OCI-LY7 (cell line): ENCODE measurements around the gene CCR4. TPM values are rescaled to one million over a fixed set of nuclear protein-coding genes. Genes with fewer than 3 reads are reported as not detected.
A peak's percentile ranks its signal among the peaks of the same experiment; 100 is the strongest.

ENCODE experiments used
- BruUV-seq: library from RNA; stranded (reverse); fragments of 400-500 nt; replicated peaks from 2 replicates; lab custom pipeline; 2021; lab: Mats Ljungman, UMichigan
- CTCF ChIA-PET: fragments of 300-600 bp; sonication (Branson Sonifier 250); formaldehyde crosslinking; loops from one replicate; lab custom pipeline; 2022; ENCODE audit warnings: antibody characterized with exemption; ENCODE audit not compliant: unreplicated experiment; lab: Charles Lee
- POLR2A ChIA-PET: fragments of 300-600 bp; sonication (Branson Sonifier 250); formaldehyde crosslinking; loops from one replicate; lab custom pipeline; 2022; ENCODE audit warnings: antibody characterized with exemption; lab: Charles Lee
- DNase-seq: peaks from one replicate; pipeline ENCODE4 v3.0.0-alpha.2; 2015; ENCODE audit warnings: low spot score
- H2AFZ ChIP-seq: fragments of 200-600 bp; sonication (generic), shearing (Covaris generic); 2 replicates; pipeline ENCODE4 v1.6.1; 2014; ENCODE audit warnings: mild to moderate bottlenecking, antibody characterized with exemption, low read length, moderate library complexity
- H3K27ac ChIP-seq: fragments of 200-600 bp; sonication (generic); 2 replicates; pipeline ENCODE4 v1.5.1; 2014; ENCODE audit warnings: mixed run types, low read depth, mild to moderate bottlenecking, moderate library complexity, low read length, inconsistent platforms; ENCODE audit not compliant: poor library complexity, severe bottlenecking
- H3K36me3 ChIP-seq: fragments of 200-600 bp; sonication (generic); 2 replicates; pipeline ENCODE4 v1.6.1; 2014; ENCODE audit warnings: mild to moderate bottlenecking, antibody characterized with exemption, low read length, moderate library complexity, mixed read lengths; ENCODE audit not compliant: insufficient read depth
- H3K4me1 ChIP-seq: fragments of 200-600 bp; sonication (generic); 2 replicates; pipeline ENCODE4 v1.5.1; 2014; ENCODE audit warnings: mild to moderate bottlenecking, low read length; ENCODE audit not compliant: insufficient read depth, poor library complexity, severe bottlenecking
- H3K4me2 ChIP-seq: fragments of 200-600 bp; sonication (generic); 2 replicates; pipeline ENCODE4 v1.6.1; 2014; ENCODE audit warnings: mild to moderate bottlenecking, low read length
- H3K4me3 ChIP-seq: fragments of 200-600 bp; sonication (generic); 2 replicates; pipeline ENCODE4 v1.5.1; 2014; ENCODE audit warnings: mild to moderate bottlenecking, low read depth, low read length; ENCODE audit not compliant: poor library complexity, severe bottlenecking
- H3K79me2 ChIP-seq: fragments of 200-600 bp; sonication (generic); 2 replicates; pipeline ENCODE4 v1.6.1; 2016; ENCODE audit warnings: low read depth, mild to moderate bottlenecking, low read length, moderate library complexity, mixed read lengths; ENCODE audit not compliant: insufficient read depth
- H3K9me2 ChIP-seq: fragments of 200-600 bp; sonication (generic); 2 replicates; pipeline ENCODE4 v1.6.1; 2016; ENCODE audit warnings: mild to moderate bottlenecking, low read length, mixed read lengths; ENCODE audit not compliant: insufficient read depth
- H3K9me3 ChIP-seq: fragments of 200-600 bp; sonication (generic); 2 replicates; pipeline ENCODE4 v1.6.1; 2014; ENCODE audit warnings: mild to moderate bottlenecking, mixed run types, low read length, mixed read lengths
- H4K20me1 ChIP-seq: fragments of 200-600 bp; sonication (generic); 2 replicates; pipeline ENCODE4 v1.6.1; 2014; ENCODE audit warnings: mild to moderate bottlenecking, antibody characterized with exemption, low read length, moderate library complexity, mixed read lengths; ENCODE audit not compliant: insufficient read depth
- EZH2phosphoT487 ChIP-seq: fragments of 200-600 bp; sonication (generic); IDR thresholded peaks from 2 replicates; pipeline ENCODE4 v1.6.1; 2018; ENCODE audit warnings: low read depth, borderline replicate concordance, mild to moderate bottlenecking, mixed run types, antibody characterized with exemption, low read length, moderate library complexity, mixed read lengths
- intact Hi-C: fragments of 100-400 bp; cut with micrococcal nuclease; formaldehyde crosslinking; loops from one replicate; pipeline ENCODE4 v1.10.0; 2022; ENCODE audit not compliant: unreplicated experiment
- total RNA-seq, 2 experiments: library from RNA; depleted of rRNA in 1 of 2; stranded (reverse); fragments of >200 nt in 1 of 2; shearing (Covaris generic) in 1 of 2; gene quantifications; 2 replicates each; pipeline ENCODE4 v1.2.3, GENCODE V29; 2014 to 2022
- TF ChIP-seq, protein P1 (sequence below): fragments of 200-600 bp; sonication (generic); conservative IDR thresholded peaks from 2 replicates; pipeline ENCODE4 v1.5.1; 2014; ENCODE audit warnings: mild to moderate bottlenecking, antibody characterized with exemption, low read length, moderate library complexity, mixed read lengths

The CCR4 gene
- total RNA-seq, 2 experiments from 2014 or later = not detected

DNA sequence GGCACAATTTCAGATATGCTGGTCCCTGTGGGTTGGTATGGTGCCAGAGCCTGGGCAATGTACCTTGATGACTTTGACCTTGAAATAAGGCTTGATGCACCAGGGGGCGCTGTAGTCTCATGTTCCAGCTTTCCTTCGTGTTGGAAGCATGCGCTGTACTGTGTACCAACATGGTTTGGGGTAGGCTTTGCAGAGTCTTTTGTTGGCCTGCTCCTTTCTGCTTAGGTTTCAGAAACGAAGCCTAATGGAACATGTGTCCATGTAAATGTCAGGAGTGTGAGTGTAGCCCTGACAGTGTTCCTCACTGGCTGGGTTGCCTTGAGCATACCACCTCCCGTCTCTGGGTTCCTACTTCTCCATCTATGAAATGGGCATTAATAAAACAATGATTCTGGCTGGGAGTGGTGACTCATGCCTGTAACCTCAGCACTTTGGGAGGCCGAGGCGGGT is 3.6 kb upstream of the CCR4 start:
- H3K9me3 ChIP-seq = no peaks in the 10 kb centered on the region
- intact Hi-C loops = loop anchor here (1.0 to 2.0 kb wide), 3 partner anchors 117 to 425 kb away; no protein-coding TSS in a partner anchor
- H3K9me2 ChIP-seq = no peaks in the 10 kb centered on the region
- H3K4me3 ChIP-seq = no peak overlapping the region
- no peaks in the 10 kb centered on the region for H3K36me3 ChIP-seq
- no peak overlapping the region for H3K4me2 ChIP-seq
- no TSS peak for BruUV-seq
- peak; percentile 88 for DNase-seq
- peak overlapping the region; percentile 54 for H2AFZ ChIP-seq
- POLR2A ChIA-PET = no interaction called here
- H4K20me1 ChIP-seq = no peaks in the 10 kb centered on the region
- no peaks in the 10 kb centered on the region for H3K79me2 ChIP-seq
- no peaks in the 10 kb centered on the region for H3K4me1 ChIP-seq
- no peak for TF ChIP-seq EZH2phosphoT487
- TF ChIP-seq, protein P1, sequence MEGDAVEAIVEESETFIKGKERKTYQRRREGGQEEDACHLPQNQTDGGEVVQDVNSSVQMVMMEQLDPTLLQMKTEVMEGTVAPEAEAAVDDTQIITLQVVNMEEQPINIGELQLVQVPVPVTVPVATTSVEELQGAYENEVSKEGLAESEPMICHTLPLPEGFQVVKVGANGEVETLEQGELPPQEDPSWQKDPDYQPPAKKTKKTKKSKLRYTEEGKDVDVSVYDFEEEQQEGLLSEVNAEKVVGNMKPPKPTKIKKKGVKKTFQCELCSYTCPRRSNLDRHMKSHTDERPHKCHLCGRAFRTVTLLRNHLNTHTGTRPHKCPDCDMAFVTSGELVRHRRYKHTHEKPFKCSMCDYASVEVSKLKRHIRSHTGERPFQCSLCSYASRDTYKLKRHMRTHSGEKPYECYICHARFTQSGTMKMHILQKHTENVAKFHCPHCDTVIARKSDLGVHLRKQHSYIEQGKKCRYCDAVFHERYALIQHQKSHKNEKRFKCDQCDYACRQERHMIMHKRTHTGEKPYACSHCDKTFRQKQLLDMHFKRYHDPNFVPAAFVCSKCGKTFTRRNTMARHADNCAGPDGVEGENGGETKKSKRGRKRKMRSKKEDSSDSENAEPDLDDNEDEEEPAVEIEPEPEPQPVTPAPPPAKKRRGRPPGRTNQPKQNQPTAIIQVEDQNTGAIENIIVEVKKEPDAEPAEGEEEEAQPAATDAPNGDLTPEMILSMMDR = peak; percentile 92
- H3K27ac ChIP-seq = no peak overlapping the region
- CTCF ChIA-PET = interaction anchor here (0.6 to 1.1 kb wide), 7 partner anchors 113 to 415 kb away, joined by 3 to 10 read pairs (median 3); no protein-coding TSS in a partner anchor

DNA sequence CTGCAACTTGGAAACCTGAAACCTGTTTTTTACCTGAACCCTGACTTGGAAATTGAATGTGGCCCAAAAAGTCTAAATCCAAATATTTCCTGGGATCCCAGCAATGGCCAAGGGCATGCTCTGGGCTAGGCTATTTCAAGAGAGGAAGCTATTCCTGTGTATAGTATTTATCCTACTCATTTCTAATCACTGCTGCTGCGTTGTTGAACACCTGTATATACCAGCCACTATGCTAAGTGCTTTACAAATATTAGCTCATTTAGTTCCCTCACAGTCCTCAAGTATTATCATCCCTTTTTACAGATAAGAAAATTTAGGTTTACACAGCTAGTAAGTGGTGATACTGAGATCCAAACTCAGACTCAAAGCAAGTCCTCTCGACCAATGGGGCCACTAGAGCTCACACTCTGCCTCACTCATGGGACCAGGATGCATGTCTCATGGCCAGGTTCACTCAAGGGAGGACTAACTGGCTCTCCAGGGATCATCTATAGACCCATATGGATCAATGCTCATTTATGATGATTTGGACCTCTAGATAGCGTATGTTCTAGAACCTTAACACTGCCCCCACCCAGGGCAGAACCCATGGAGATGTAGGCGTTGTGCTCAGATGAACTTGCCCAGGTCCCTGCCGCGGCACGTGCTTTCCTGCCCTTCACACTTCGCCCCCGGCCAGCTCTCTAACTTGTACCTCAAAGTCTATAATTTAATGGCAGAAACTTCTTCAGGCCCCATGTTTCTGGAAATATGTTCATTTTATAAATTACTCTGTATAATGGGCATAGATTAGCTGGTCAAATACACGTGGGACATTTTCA is 2.6 kb upstream of the CCR4 start:
- no peaks in the 10 kb centered on the region for H4K20me1 ChIP-seq
- BruUV-seq = no TSS peak
- intact Hi-C loops = no loop called here
- no peaks in the 10 kb centered on the region for H3K36me3 ChIP-seq
- ChIA-PET POLR2A (interaction anchor here (1.4 kb wide), 2 partner anchors 120 to 126 kb away, joined by 5 read pairs; no protein-coding TSS in a partner anchor), CTCF (interaction anchor here (1.8 kb wide), 1 partner anchor 126 kb away, joined by 7 read pairs; no protein-coding TSS in a partner anchor)
- no peak for TF ChIP-seq EZH2phosphoT487
- no peaks in the 10 kb centered on the region for H3K79me2 ChIP-seq
- no peak overlapping the region for H3K4me2 ChIP-seq
- H3K9me3 ChIP-seq = no peaks in the 10 kb centered on the region
- no peak overlapping the region for H3K27ac ChIP-seq
- H2AFZ ChIP-seq = no peak overlapping the region
- no peak overlapping the region for H3K4me3 ChIP-seq
- no peaks in the 10 kb centered on the region for H3K4me1 ChIP-seq
- H3K9me2 ChIP-seq = no peaks in the 10 kb centered on the region
- no peak for DNase-seq

DNA sequence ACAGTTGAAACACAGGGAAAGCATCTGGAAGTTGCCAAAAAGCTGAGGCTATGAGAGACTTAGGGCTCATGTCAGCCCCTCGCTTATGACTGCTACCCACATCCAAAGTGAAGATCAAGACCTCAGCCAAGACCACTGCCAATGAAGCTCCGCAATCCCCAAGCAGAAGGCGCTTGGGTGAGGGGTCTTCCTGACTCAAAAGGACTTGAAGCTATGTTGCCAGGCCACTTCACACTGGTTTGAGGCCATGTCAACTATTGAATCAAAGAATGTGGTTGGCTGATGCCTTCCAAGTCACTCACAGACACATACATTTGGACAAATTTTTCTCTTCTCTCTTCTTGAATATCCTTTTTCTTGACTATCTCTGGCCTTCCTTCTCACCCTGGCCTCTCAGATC is 928 bp upstream of the CCR4 start:
- TF ChIP-seq EZH2phosphoT487 = no peak
- TF ChIP-seq, protein P1 = no peak
- no peak overlapping the region for H3K4me2 ChIP-seq
- no peak overlapping the region for H3K4me3 ChIP-seq
- H3K9me3 ChIP-seq = no peaks in the 10 kb centered on the region
- no peaks in the 10 kb centered on the region for H4K20me1 ChIP-seq
- intact Hi-C loops = loop anchor here (10.0 kb wide), 1 partner anchor 824 kb away; no protein-coding TSS in a partner anchor
- no peaks in the 10 kb centered on the region for H3K9me2 ChIP-seq
- H3K4me1 ChIP-seq = no peaks in the 10 kb centered on the region
- H3K79me2 ChIP-seq = no peaks in the 10 kb centered on the region
- ChIA-PET POLR2A (interaction anchor here (0.5 to 1.4 kb wide), 5 partner anchors 17 to 119 kb away, joined by 3 to 5 read pairs (median 4); no protein-coding TSS in a partner anchor), CTCF (interaction anchor here (0.5 kb wide), 1 partner anchor 124 kb away, joined by 4 read pairs; no protein-coding TSS in a partner anchor)
- H3K36me3 ChIP-seq = no peaks in the 10 kb centered on the region
- H2AFZ ChIP-seq = no peak overlapping the region
- no TSS peak for BruUV-seq
- H3K27ac ChIP-seq = no peak overlapping the region
- DNase-seq = no peak
